Activated naive CD8-positive, alpha-beta T cell treated with anti-CD3 and anti-CD28 coated beads, Interleukin-2, amount 50 U/mL, for 16 hours (primary cell): ENCODE results near the gene TTC17.
A peak's percentile ranks its signal among the peaks of the same experiment; 100 is the strongest.
"Not testable (repeated sequence)": the region's sequence is repeated elsewhere in the genome, so short reads cannot be mapped to it uniquely, and the experiment has no call there.

ENCODE experiments used
- DNase-seq: peaks from one replicate; pipeline ENCODE4 v3.0.0-alpha.2; 2020; ENCODE audit warnings: low read depth, low spot score

TTC17 gene, protein sequence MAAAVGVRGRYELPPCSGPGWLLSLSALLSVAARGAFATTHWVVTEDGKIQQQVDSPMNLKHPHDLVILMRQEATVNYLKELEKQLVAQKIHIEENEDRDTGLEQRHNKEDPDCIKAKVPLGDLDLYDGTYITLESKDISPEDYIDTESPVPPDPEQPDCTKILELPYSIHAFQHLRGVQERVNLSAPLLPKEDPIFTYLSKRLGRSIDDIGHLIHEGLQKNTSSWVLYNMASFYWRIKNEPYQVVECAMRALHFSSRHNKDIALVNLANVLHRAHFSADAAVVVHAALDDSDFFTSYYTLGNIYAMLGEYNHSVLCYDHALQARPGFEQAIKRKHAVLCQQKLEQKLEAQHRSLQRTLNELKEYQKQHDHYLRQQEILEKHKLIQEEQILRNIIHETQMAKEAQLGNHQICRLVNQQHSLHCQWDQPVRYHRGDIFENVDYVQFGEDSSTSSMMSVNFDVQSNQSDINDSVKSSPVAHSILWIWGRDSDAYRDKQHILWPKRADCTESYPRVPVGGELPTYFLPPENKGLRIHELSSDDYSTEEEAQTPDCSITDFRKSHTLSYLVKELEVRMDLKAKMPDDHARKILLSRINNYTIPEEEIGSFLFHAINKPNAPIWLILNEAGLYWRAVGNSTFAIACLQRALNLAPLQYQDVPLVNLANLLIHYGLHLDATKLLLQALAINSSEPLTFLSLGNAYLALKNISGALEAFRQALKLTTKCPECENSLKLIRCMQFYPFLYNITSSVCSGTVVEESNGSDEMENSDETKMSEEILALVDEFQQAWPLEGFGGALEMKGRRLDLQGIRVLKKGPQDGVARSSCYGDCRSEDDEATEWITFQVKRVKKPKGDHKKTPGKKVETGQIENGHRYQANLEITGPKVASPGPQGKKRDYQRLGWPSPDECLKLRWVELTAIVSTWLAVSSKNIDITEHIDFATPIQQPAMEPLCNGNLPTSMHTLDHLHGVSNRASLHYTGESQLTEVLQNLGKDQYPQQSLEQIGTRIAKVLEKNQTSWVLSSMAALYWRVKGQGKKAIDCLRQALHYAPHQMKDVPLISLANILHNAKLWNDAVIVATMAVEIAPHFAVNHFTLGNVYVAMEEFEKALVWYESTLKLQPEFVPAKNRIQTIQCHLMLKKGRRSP

GRCh38 chr11:43358801-43359421, at the start of gene TTC17:
Gene TTC17 (plus strand): TSS chr11:43358920. CDS start chr11:43358955, 35 bp downstream.
- DNase-seq, result peak; percentile 79

GRCh38 chr11:43311791-43312607, 46.7 kb upstream of the TTC17 start, which contains the start of gene API5:
Gene API5 (plus strand): TSS chr11:43311996. CDS start chr11:43312128, 132 bp downstream.
- peak; percentile 88 for DNase-seq

DNA sequence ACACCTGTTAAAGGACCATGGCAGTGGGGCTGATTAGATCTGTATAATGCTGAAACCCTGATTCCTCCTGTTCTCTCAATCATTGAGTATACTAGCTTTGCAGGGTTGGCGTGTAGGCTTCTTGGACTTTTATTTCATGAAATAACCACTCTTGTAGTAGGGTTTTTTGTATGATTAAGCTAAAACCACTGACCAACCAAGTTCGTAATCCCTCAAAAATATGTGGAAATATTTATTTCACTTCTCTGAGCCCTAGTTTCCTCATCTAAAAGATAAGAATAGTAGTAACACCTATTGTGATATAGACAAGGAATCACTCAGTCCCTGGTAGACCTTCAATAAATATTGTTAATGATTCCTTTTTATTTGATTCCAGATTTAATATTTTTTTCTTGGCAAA, 42.8 kb upstream of the TTC17 start:
- DNase-seq, result no peak

DNA sequence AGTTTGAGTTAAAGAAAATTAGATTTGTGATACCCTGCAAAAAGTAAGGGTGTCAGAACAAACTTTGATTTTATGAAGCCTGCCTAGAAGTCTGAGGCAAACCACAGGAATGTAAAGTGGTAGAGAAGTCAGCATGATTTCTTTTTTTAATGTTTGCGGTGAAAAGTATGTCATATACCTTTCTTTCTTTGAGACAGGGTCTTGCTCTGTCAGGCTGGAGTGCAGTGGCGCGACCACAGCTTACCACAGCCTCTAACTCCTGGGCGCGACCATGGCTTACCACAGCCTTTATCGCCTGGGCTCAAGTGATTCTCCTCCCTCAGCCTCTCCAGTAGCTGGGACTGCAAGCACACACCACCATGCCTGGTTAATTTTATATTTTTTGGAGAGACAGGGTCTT, 42.3 kb upstream of the TTC17 start:
- no peak for DNase-seq

GRCh38 chr11:43327987-43328386, 30.7 kb upstream of the TTC17 start:
- no peak for DNase-seq

GRCh38 chr11:43328482-43328881, 30.2 kb upstream of the TTC17 start:
- DNase-seq, result no peak

GRCh38 chr11:43341159-43341558, 17.6 kb upstream of the TTC17 start:
- no peak for DNase-seq

DNA sequence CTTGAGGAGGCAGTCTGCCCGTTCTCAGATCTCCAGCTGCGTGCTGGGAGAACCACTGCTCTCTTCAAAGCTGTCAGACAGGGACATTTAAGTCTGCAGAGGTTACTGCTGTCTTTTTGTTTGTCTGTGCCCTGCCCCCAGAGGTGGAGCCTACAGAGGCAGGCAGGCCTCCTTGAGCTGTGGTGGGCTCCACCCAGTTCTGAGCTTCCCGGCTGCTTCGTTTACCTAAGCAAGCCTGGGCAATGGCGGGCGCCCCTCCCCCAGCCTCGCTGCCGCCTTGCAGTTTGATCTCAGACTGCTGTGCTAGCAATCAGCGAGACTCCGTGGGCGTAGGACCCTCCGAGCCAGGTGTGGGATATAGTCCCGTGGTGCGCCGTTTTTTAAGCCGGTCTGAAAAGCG, 7.3 kb upstream of the TTC17 start:
- not testable (repeated sequence) for DNase-seq

DNA sequence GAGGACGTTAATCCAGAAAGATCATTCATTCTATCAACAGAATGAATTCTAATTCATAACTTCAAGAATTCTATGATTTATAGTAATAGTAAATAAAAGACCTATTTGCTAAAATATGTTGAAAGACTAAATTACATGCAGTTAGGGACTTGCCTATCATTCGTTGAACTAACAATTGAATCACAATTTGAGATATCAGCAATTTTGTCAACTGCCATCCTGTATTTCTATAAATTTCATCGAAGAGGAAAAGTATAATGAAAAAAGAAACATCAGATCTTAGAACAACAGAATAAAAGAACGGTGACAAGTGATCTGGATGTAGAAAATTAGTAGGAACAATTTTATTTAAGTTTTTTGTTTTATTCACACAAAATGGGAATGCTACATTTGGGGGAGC, 4.4 kb upstream of the TTC17 start:
- no peak for DNase-seq

DNA sequence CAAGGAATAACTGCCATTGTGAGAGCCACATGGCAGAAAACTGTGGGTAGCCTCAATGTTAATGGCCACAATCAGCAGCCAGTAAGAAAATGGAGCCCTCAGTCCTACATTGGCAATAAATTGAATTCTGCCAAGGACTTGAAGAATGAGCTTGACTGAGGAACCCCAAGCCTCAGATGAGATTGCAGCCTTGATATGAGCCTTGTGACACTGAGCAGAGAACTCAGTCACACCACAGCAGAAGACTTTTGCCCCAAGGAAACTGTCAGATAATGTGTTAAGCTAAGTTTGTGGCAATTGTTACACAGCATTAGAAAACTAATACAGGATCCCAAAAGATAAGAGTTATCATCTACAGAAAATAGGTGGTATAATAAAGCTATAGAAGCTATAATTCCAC, 2.4 kb upstream of the TTC17 start:
- no peak for DNase-seq

DNA sequence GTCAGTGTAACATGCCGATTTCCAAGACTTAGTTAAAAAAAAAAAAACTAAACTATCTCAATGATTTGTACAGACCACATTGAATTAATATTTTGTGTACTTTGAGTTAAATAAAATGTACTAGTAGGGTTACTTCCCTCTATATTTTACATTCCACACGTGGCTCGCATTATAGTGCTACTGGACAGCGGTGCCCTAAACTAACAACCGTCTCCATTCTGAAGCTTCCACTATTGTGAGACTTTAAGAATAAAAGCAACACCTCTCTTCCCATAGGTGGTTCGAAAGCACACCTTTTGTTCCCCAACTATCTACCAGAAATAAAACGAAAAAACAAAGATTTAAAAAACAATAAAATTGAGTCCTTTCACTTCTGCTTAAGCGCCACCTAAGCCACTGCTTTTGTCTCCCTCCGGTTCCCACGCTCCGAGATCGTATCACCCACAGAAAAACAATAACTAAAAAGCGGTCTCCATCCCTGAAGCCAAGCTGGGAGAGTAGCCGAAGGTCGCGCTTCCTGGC, 380 bp upstream of the TTC17 start:
- DNase-seq, result no peak

- peak; percentile 4 for DNase-seq
These were observed 700 bp downstream of the TTC17 start for GRCh38 chr11:43359422-43359818.

DNA sequence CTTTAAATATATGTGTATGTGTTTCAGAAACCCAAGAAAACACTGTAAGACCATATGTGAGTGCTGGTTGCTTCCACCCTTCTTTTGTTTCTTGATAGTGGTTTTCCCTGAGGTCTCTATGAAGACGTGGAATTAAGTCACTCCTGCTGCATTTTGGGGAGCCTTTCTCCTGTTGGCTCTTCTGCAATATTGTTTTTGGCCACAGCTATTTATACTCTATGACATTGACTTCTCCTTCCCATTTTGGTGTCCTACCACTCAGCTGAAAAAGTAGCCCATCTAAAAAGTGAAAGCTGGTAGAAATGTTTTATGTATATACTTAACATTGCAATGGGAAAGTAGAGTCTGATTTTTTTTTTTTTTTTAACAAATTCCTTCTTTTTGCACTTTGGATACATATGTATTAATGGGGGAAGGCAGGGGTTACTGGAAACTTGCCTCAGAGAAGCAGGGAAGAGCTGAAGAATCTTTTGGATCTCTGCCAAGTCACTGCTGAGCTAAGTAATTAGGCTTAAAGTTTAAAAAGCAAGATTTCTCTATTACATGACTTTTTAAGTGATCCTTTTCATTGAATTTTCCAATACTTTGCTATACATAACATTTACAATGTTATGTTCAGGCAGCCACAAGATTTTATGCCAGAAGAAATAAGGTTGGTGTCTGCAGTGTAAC, 1.8 kb downstream of the TTC17 start:
- DNase-seq, result no peak

GRCh38 chr11:43366677-43367076, 8.0 kb downstream of the TTC17 start:
- no peak for DNase-seq

- DNase-seq, result no peak
These were observed 8.9 kb downstream of the TTC17 start for GRCh38 chr11:43367382-43368178.

DNA sequence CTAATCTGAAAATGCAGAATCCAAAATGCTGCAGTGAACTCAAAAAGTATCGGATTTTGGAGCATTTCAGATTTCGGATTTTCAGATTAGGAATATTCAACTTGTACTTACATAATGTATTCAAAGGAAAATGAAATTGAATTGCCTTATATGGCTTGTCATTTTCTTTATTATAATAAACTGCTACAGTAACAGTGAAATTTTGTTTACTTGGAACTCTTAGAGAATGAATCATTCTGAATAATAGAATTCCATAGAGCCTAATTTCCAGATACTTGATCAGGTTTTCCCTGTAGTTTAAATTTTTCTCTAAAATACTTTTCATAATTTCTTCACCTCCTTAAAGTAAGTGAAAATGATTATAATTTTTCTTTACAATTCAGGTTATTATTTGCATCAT, 17.3 kb downstream of the TTC17 start:
- DNase-seq, result no peak

GRCh38 chr11:43376594-43376993, 17.9 kb downstream of the TTC17 start:
- DNase-seq, result no peak

DNA sequence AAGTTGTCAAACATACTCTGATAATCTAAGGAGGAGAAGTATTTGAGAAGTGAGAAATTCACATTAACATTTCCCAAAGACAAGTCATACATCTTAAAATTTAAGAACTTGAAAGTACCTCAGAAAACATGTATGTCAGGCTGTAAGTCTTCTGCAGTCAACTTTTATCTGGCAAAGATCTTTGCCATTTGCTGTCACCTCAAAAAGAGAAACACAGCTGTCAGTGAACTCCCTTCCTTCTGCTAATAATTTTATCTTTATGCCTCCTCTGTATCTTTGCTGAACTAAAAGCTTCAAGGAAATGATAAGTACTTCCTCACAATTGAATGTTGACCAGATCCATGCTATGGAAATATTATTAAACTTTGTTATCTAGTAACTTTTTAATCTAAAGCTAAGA, 18.7 kb downstream of the TTC17 start:
- DNase-seq, result no peak

DNA sequence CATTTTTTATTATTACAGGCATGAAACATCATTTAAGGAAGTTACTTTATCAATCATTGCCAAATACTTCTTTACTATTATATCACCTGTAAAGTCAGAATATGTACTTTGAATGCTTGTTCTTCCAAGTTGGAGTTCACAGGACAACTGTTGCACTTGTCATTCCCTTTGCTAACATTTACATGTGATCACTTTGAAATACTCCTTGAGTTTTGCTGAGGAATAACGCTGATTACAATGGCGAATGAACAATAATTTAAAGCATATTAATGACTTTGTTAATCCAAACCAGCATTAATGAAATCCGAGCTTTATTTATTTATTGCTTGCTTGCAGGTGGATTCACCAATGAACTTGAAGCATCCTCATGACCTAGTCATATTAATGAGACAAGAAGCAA, 20.2 kb downstream of the TTC17 start:
- no peak for DNase-seq
